Measurements from ENCODE around the gene MAST4. TPM values are rescaled to one million over a fixed set of nuclear protein-coding genes. Genes with fewer than 3 reads are reported as not detected.

Gene MAST4
- total and polyA plus RNA-seq, 2 donors (not counting 1 experiment from before 2014, with no cell fraction given): 2.5 to 57.1 TPM

- no peaks in the 10 kb centered on the region for H3K36me3 ChIP-seq (replicated peaks in 1 of 2; ENCODE audit: control extremely low read depth in 1 of 2, control insufficient read depth in 1 of 2, extremely low read depth in 1 of 2, insufficient read depth in 2 of 2, low read length in 1 of 2)
- H3K79me2 ChIP-seq (ENCODE audit: control insufficient read depth, insufficient read depth, low read length): no peaks in the 10 kb centered on the region
- Mint-ChIP-seq H3K9me3 (ENCODE audit: insufficient read depth) (no peaks in the 10 kb centered on the region), H3K4me3 (no peak overlapping the region), H3K27ac (no peak overlapping the region), H3K27me3 (peaks cover 15% of the 10 kb centered on the region), H3K4me1 (no peaks in the 10 kb centered on the region)
- ChIA-PET CTCF (no interaction called here), POLR2A (no interaction called here)
- no CpG with 5 or more reads among the region's 4 CpGs for WGBS (ENCODE audit: insufficient coverage)
- no peak overlapping the region for H3K27ac ChIP-seq (ENCODE audit: low read length in 2 of 2)
- no peak overlapping the region for H3K4me2 ChIP-seq (replicated peaks; ENCODE audit: low read depth, low read length, poor library complexity, severe bottlenecking)
- intact Hi-C loops (cut with micrococcal nuclease): no loop called here
- ATAC-seq (ENCODE audit: low read depth) (no peak), DNase-seq (no peak)
- no peaks in the 10 kb centered on the region for H3K9me3 ChIP-seq (ENCODE audit: control extremely low read depth in 1 of 3, control insufficient read depth in 2 of 3, insufficient read depth in 1 of 3, low read length in 2 of 3)
- no peaks in the 10 kb centered on the region for H3K4me1 ChIP-seq (ENCODE audit: control insufficient read depth in 2 of 2, insufficient read depth in 2 of 2, low read length in 2 of 2)
- no peak overlapping the region for H3K9ac ChIP-seq (ENCODE audit: low read length)
- TF ChIP-seq CTCF (IDR thresholded peaks at IDR 0.05) (no peak), EZH2 (IDR thresholded peaks at IDR 0.05; ENCODE audit: borderline replicate concordance, insufficient read depth, low read depth, low read length, poor library complexity, severe bottlenecking) (no peak)
- H4K20me1 ChIP-seq (ENCODE audit: control insufficient read depth, insufficient read depth, low read length, poor library complexity, severe bottlenecking): no peaks in the 10 kb centered on the region
- H2AFZ ChIP-seq (ENCODE audit: insufficient read depth, low read depth, low read length, poor library complexity, severe bottlenecking): no peak overlapping the region
- H3K27me3 ChIP-seq (replicated peaks in 1 of 4; ENCODE audit: control extremely low read depth in 1 of 4, control insufficient read depth in 3 of 4, insufficient read depth in 4 of 4, low read length in 3 of 4): no peaks in the 10 kb centered on the region
- H3K4me3 ChIP-seq (ENCODE audit: control extremely low read depth in 1 of 5, extremely low read depth in 1 of 5, insufficient read depth in 1 of 5, low read depth in 2 of 5, low read length in 4 of 5): no peak overlapping the region
Observed at GRCh38 chr5:66896171-66896570, 300.0 kb downstream of the MAST4 start.

- 99% methylated on average over 8 of the region's 9 CpGs for WGBS (ENCODE audit: insufficient coverage)
- intact Hi-C loops (cut with micrococcal nuclease): no loop called here
- DNase-seq (no peak), ATAC-seq (ENCODE audit: low read depth) (no peak)
- Histone ChIP-seq H3K79me2 (ENCODE audit: control insufficient read depth, insufficient read depth, low read length) (no peaks in the 10 kb centered on the region), H3K4me3 (ENCODE audit: control extremely low read depth in 1 of 5, extremely low read depth in 1 of 5, insufficient read depth in 1 of 5, low read depth in 2 of 5, low read length in 4 of 5) (no peak overlapping the region), H3K9ac (ENCODE audit: low read length) (no peak overlapping the region), H2AFZ (ENCODE audit: insufficient read depth, low read depth, low read length, poor library complexity, severe bottlenecking) (no peak overlapping the region), H3K4me2 (replicated peaks; ENCODE audit: low read depth, low read length, poor library complexity, severe bottlenecking) (no peak overlapping the region), H3K27ac (ENCODE audit: low read length in 2 of 2) (no peak overlapping the region), H3K36me3 (replicated peaks in 1 of 2; ENCODE audit: control extremely low read depth in 1 of 2, control insufficient read depth in 1 of 2, extremely low read depth in 1 of 2, insufficient read depth in 2 of 2, low read length in 1 of 2) (no peaks in the 10 kb centered on the region), H3K27me3 (replicated peaks in 1 of 4; ENCODE audit: control extremely low read depth in 1 of 4, control insufficient read depth in 3 of 4, insufficient read depth in 4 of 4, low read length in 3 of 4) (no peaks in the 10 kb centered on the region), H3K9me3 (ENCODE audit: control extremely low read depth in 1 of 3, control insufficient read depth in 2 of 3, insufficient read depth in 1 of 3, low read length in 2 of 3) (no peaks in the 10 kb centered on the region), H4K20me1 (ENCODE audit: control insufficient read depth, insufficient read depth, low read length, poor library complexity, severe bottlenecking) (no peaks in the 10 kb centered on the region), H3K4me1 (ENCODE audit: control insufficient read depth in 2 of 2, insufficient read depth in 2 of 2, low read length in 2 of 2) (no peaks in the 10 kb centered on the region)
- CTCF ChIA-PET: no interaction called here
- Mint-ChIP-seq H3K4me1 (no peaks in the 10 kb centered on the region), H3K27me3 (peaks cover 9% of the 10 kb centered on the region), H3K4me3 (no peak overlapping the region), H3K9me3 (ENCODE audit: insufficient read depth) (no peaks in the 10 kb centered on the region), H3K27ac (no peak overlapping the region)
- no peak for TF ChIP-seq EZH2 (IDR thresholded peaks at IDR 0.05; ENCODE audit: borderline replicate concordance, insufficient read depth, low read depth, low read length, poor library complexity, severe bottlenecking)
- TF ChIP-seq CTCF (IDR thresholded peaks at IDR 0.05): no peak
- POLR2A ChIA-PET: interaction anchor here (0.6 kb wide), 1 partner anchor 18 kb away, joined by 5 read pairs; no protein-coding TSS in a partner anchor
Observed at GRCh38 chr5:66897356-66897755, 301.2 kb downstream of the MAST4 start.

All from B cell (primary cell).